K562 (cell line): ENCODE results near the gene FUCA2. TPM values are rescaled to one million over a fixed set of nuclear protein-coding genes. Genes with fewer than 3 reads are reported as not detected.

ENCODE experiments used
- COPS2 ChIP-seq: fragments of 450-650 bp; conservative IDR thresholded peaks from 2 replicates; pipeline ENCODE4 v1.6.1; 2016; ENCODE audit warnings: mild to moderate bottlenecking, moderate library complexity
- CTCF ChIP-seq, 3 experiments: IDR thresholded peaks in 2 of 3; conservative IDR thresholded peaks in 1 of 3; 2 replicates each; pipeline ENCODE4 v1.5.1; 2011 to 2012; ENCODE audit warnings: low read length in 3 of 3, mild to moderate bottlenecking in 3 of 3, control low read depth in 2 of 3, improper control_type of control experiment in 1 of 3, inconsistent platforms in 1 of 3, low read depth in 1 of 3, mixed read lengths in 1 of 3, moderate library complexity in 1 of 3; ENCODE audit not compliant: insufficient read depth in 2 of 3
- CTCFL ChIP-seq: IDR thresholded peaks from 2 replicates; pipeline ENCODE4 v1.6.1; 2011; ENCODE audit warnings: borderline replicate concordance, low read depth, mild to moderate bottlenecking, moderate library complexity, low read length; ENCODE audit not compliant: insufficient read depth, poor library complexity, severe bottlenecking
- ETV1 ChIP-seq: fragments of 450-650 bp; conservative IDR thresholded peaks from 2 replicates; pipeline ENCODE4 v1.6.1; 2016; ENCODE audit warnings: missing genetic modification characterization, control low read depth, low read depth, missing compliant biosample characterization
- FOXA3 ChIP-seq, 2 experiments: fragments of 450-650 bp in 1 of 2; sonication (generic) in 1 of 2; formaldehyde crosslinking; IDR thresholded peaks in 1 of 2; conservative IDR thresholded peaks in 1 of 2; 2 replicates each; pipeline versions ENCODE4 v1.4.0 to v1.8.0; 2020 to 2022; ENCODE audit warnings: mild to moderate bottlenecking in 2 of 2, missing genetic modification reagents in 1 of 2
- HCFC1 ChIP-seq: IDR thresholded peaks from 2 replicates; pipeline ENCODE4 v1.6.1; 2012; ENCODE audit warnings: low read depth, low read length, improper control_type of control experiment
- HIVEP1 ChIP-seq: fragments of 250-450 bp; sonication (Bioruptor Pico); IDR thresholded peaks from 2 replicates; pipeline ENCODE4 v1.4.0; 2020; ENCODE audit warnings: mild to moderate bottlenecking
- IRF2 ChIP-seq: sonication (generic); formaldehyde crosslinking; IDR thresholded peaks from 2 replicates; pipeline ENCODE4 v1.8.1; 2022; ENCODE audit warnings: mild to moderate bottlenecking, missing genetic modification reagents
- RBM14 ChIP-seq: fragments of 200-400 bp; formaldehyde crosslinking; IDR thresholded peaks from 2 replicates; pipeline ENCODE4 v1.6.1; 2018; ENCODE audit warnings: low read depth, mild to moderate bottlenecking, low read length, moderate library complexity, borderline replicate concordance; ENCODE audit not compliant: insufficient read depth
- RREB1 ChIP-seq: fragments of 250-450 bp; sonication (Bioruptor Pico); IDR thresholded peaks from 2 replicates; pipeline ENCODE4 v1.4.0; 2020
- SNRNP70 ChIP-seq: fragments of 200-400 bp; formaldehyde crosslinking; optimal IDR thresholded peaks from 2 replicates; pipeline ENCODE3; 2017; ENCODE audit warnings: low read depth, low read length
- TBL1XR1 ChIP-seq, 2 experiments: IDR thresholded peaks; 2 replicates each; pipeline ENCODE4 v1.6.1; 2012; ENCODE audit warnings: improper control_type of control experiment in 2 of 2, low read length in 2 of 2, mild to moderate bottlenecking in 1 of 2
- TFAM ChIP-seq: fragments of 250-450 bp; sonication (Bioruptor Pico); conservative IDR thresholded peaks from 2 replicates; pipeline ENCODE4 v1.5.0; 2021; ENCODE audit warnings: mild to moderate bottlenecking, moderate library complexity
- THRAP3 ChIP-seq: fragments of 450-650 bp; IDR thresholded peaks from 2 replicates; pipeline ENCODE4 v1.6.1; 2016; ENCODE audit warnings: mild to moderate bottlenecking, inconsistent platforms, borderline replicate concordance
- ZKSCAN8 ChIP-seq: fragments of 200-800 bp; sonication (Bioruptor generic); IDR thresholded peaks from 2 replicates; pipeline ENCODE4 v1.6.1; 2016; ENCODE audit warnings: missing genetic modification characterization, missing compliant biosample characterization
- ZNF41 ChIP-seq: fragments of 250-450 bp; sonication (Bioruptor Pico); conservative IDR thresholded peaks from 2 replicates; pipeline ENCODE4 v1.4.0; 2020; ENCODE audit warnings: mild to moderate bottlenecking
- polyA plus RNA-seq, 8 experiments: library from polyadenylated mRNA; depleted of rRNA in 4 of 8; stranded (reverse) in 5 of 8; unstranded in 3 of 8; fragments of >200 nt; fragmentation: Nextera tagmentation in 2 of 8; fragmentation: Illumina TruSeq in 1 of 8; extraction: Ambion mirVana in 2 of 8; extraction: Trizol in 1 of 8; gene quantifications; 2 replicates each; pipeline versions ENCODE4 v1.2.1 to v1.2.3, GENCODE V29; 2011 to 2014; ENCODE audit warnings: inconsistent platforms in 1 of 8, missing spikeins in 1 of 8
- total RNA-seq, 7 experiments: library from RNA; depleted of rRNA in 6 of 7; stranded (reverse); fragments of >200 nt in 6 of 7; fragmentation: Illumina TruSeq in 2 of 7; extraction: Trizol in 2 of 7; gene quantifications; 2 replicates each; pipeline versions ENCODE4 v1.2.1 to v1.2.3, GENCODE V29; 2011 to 2021; ENCODE audit warnings: low replicate concordance in 1 of 7

FUCA2 gene
- total and polyA plus RNA-seq, 9 of the 15 experiments (the other 6 are each of a cell fraction or from before 2014, with no cell fraction given): 20.6 to 112 (median 79.3) TPM

GRCh38 chr6:143510991-143511891 is at the start of gene FUCA2 (continued):
- TF ChIP-seq CTCFL (no peak), RBM14 (0 out of 2 replicates have a peak, but pooled peaks have one; percentile 27), ETV1 (tag) (peak; percentile 81), ZKSCAN8 (no peak), CTCF (IDR thresholded peaks at IDR 0.05 in 2 of 3, conservative IDR thresholded peaks at IDR 0.05 in 1 of 3; ENCODE audit: insufficient read depth in 2 of 3, low read depth in 1 of 3, low read length in 3 of 3) (peak in 2 of 3 experiments; percentile 6 to 21; a peak in 3 of 6 replicates), FOXA3 (CRISPR knock-in tag; conservative IDR thresholded peaks at IDR 0.05 in 1 of 2, IDR thresholded peaks at IDR 0.05 in 1 of 2) (peak in 1 of 2 experiments; percentile 78; a peak in 1 of 4 replicates), IRF2 (CRISPR knock-in tag) (no peak), ZNF41 (CRISPR knock-in tag) (no peak; the same call in 1 of the 2 replicates), HCFC1 (peak; percentile 37), SNRNP70 (no peak), RREB1 (CRISPR knock-in tag) (peak; percentile 94), TFAM (CRISPR knock-in tag) (no peak), HIVEP1 (no peak), THRAP3 (no peak), COPS2 (no peak), TBL1XR1 (IDR thresholded peaks at IDR 0.05; ENCODE audit: low read length in 2 of 2) (peak in 1 of 2 experiments; percentile 48; a peak in 1 of 4 replicates)
